SW480 (cell line): ENCODE results near the gene EHMT1.

Experiments
- DNase-seq: peaks from one replicate; pipeline ENCODE4 v3.0.0-alpha.2; 2016; ENCODE audit warnings: low spot score

Gene EHMT1

GRCh38 chr9:137741330-137741729 lies 122.5 kb downstream of the EHMT1 start:
- DNase-seq: no peak

- no peak for DNase-seq
These were observed 123.9 kb downstream of the EHMT1 start for GRCh38 chr9:137742698-137743097.

GRCh38 chr9:137743695-137744094 lies 124.9 kb downstream of the EHMT1 start:
- DNase-seq: no peak

GRCh38 chr9:137744632-137745183 lies 125.9 kb downstream of the EHMT1 start:
- DNase-seq: no peak

- DNase-seq: peak; percentile 6
These were observed 126.8 kb downstream of the EHMT1 start for GRCh38 chr9:137745541-137745991.

GRCh38 chr9:137748311-137748710 lies 129.5 kb downstream of the EHMT1 start:
- no peak for DNase-seq

- DNase-seq: no peak
These were observed 129.9 kb downstream of the EHMT1 start for GRCh38 chr9:137748741-137749140.

- DNase-seq: no peak
These were observed 130.7 kb downstream of the EHMT1 start for GRCh38 chr9:137749511-137749910.

- no peak for DNase-seq
These were observed 131.2 kb downstream of the EHMT1 start for GRCh38 chr9:137750007-137750406.

- DNase-seq: no peak
These were observed 131.8 kb downstream of the EHMT1 start for GRCh38 chr9:137750566-137750965.

GRCh38 chr9:137751616-137752015 lies 132.8 kb downstream of the EHMT1 start:
- DNase-seq: no peak

- no peak for DNase-seq
These were observed 133.6 kb downstream of the EHMT1 start for GRCh38 chr9:137752426-137752825.

- DNase-seq: no peak
These were observed 134.5 kb downstream of the EHMT1 start for GRCh38 chr9:137753192-137753765.

GRCh38 chr9:137755261-137755927 lies 136.6 kb downstream of the EHMT1 start:
- no peak for DNase-seq

GRCh38 chr9:137756045-137756744 lies 137.4 kb downstream of the EHMT1 start:
- no peak for DNase-seq

- DNase-seq: no peak
These were observed 138.3 kb downstream of the EHMT1 start for GRCh38 chr9:137757139-137757538.

- peak; percentile 54 for DNase-seq
These were observed 138.8 kb downstream of the EHMT1 start for GRCh38 chr9:137757613-137758029.

GRCh38 chr9:137758067-137758466 lies 139.3 kb downstream of the EHMT1 start:
- DNase-seq: no peak

GRCh38 chr9:137759117-137759516 lies 140.3 kb downstream of the EHMT1 start:
- no peak for DNase-seq

GRCh38 chr9:137759649-137760321 lies 141.0 kb downstream of the EHMT1 start:
- DNase-seq: no peak

GRCh38 chr9:137760426-137760825 lies 141.6 kb downstream of the EHMT1 start:
- no peak for DNase-seq

GRCh38 chr9:137761032-137761431 lies 142.2 kb downstream of the EHMT1 start:
- no peak for DNase-seq
